Kidney (tissue), 14 donors: ENCODE results near the gene LIPC. TPM values are rescaled to one million over a fixed set of nuclear protein-coding genes. Genes with fewer than 3 reads are reported as not detected.

Source experiments
- DNase-seq, 5 donors: peaks; one replicate each; pipeline ENCODE4 v3.0.0-alpha.2; 2013 to 2020
- FAIRE-seq: peaks from 2 replicates; lab custom pipeline; 2012; peaks lifted over from hg19 to GRCh38; lab: Jason Lieb, UNC
- H3K27ac ChIP-seq, 2 donors: one replicate each; pipeline ENCODE4 v1.7.0; 2013; ENCODE audit warnings: low read depth in 2 of 2, low read length in 2 of 2, inconsistent platforms in 1 of 2
- H3K27me3 ChIP-seq: one replicate; pipeline ENCODE4 v1.7.1; 2013; ENCODE audit warnings: low read length, inconsistent platforms; ENCODE audit not compliant: control insufficient read depth, insufficient read depth
- H3K36me3 ChIP-seq, 3 donors: one replicate each; pipeline versions ENCODE4 v1.7.0 to v1.7.1; 2013; ENCODE audit warnings: low read length in 3 of 3, control low read depth in 1 of 3, inconsistent platforms in 1 of 3; ENCODE audit not compliant: insufficient read depth in 3 of 3, control insufficient read depth in 2 of 3
- H3K4me1 ChIP-seq, 3 donors: one replicate each; pipeline versions ENCODE4 v1.7.0 to v1.7.1; 2013; ENCODE audit warnings: low read length in 3 of 3, inconsistent platforms in 1 of 3, low read depth in 1 of 3; ENCODE audit not compliant: control insufficient read depth in 2 of 3, insufficient read depth in 2 of 3
- H3K4me3 ChIP-seq, 3 donors: one replicate each; pipeline versions ENCODE4 v1.7.0 to v1.8.1; 2013; ENCODE audit warnings: low read length in 3 of 3, control low read depth in 1 of 3, inconsistent platforms in 1 of 3
- H3K9ac ChIP-seq, 3 donors: one replicate each; pipeline versions ENCODE4 v1.7.0 to v1.7.1; 2013; ENCODE audit warnings: low read length in 3 of 3, control low read depth in 1 of 3, inconsistent platforms in 1 of 3
- H3K9me3 ChIP-seq, 3 donors: one replicate each; pipeline versions ENCODE4 v1.7.0 to v1.7.1; 2013; ENCODE audit warnings: low read length in 3 of 3, control low read depth in 1 of 3, inconsistent platforms in 1 of 3; ENCODE audit not compliant: control insufficient read depth in 2 of 3, insufficient read depth in 1 of 3
- CTCF ChIP-seq: IDR thresholded peaks from 3 replicates; pipeline ENCODE4 v1.5.1; 2012; ENCODE audit warnings: mild to moderate bottlenecking, moderate library complexity, borderline replicate concordance; ENCODE audit not compliant: insufficient read depth; ENCODE audit errors: extremely low read depth
- intact Hi-C: fragments of 100-400 bp; cut with DNase I; formaldehyde crosslinking; loops from one replicate; pipeline ENCODE4 v1.11.1; 2022
- polyA plus RNA-seq: library from polyadenylated mRNA; stranded (reverse); fragments of 350-450 nt; fragmentation: Illumina TruSeq; extraction: RNeasy Lipid Tissue Mini Kit (QIAGEN cat#74804); gene quantifications from one replicate; pipeline ENCODE4 v1.2.3, GENCODE V29; 2014; ENCODE audit warnings: low read depth, low replicate concordance; ENCODE audit not compliant: insufficient read depth
- total RNA-seq: library from RNA; stranded (reverse); fragmentation: NEBNext Ultra II Directional; extraction: Animal tissue kit (Norgen Biotek cat#: 25700); gene quantifications from one replicate; pipeline ENCODE4 v1.2.1, GENCODE V29; 2021
- donor health status: control.
- donor health status: control.
- donor health status: control.
- donor health status: control.
- donor health status: control.
- donor health status: DM: yes; HTN: yes; CAD: no.
- donor health status: Normal renal cell carcinoma (clear cell type).

LIPC gene
- total and polyA plus RNA-seq, 2 donors from 2014 or later: 9.9 to 21.6 TPM

DNA sequence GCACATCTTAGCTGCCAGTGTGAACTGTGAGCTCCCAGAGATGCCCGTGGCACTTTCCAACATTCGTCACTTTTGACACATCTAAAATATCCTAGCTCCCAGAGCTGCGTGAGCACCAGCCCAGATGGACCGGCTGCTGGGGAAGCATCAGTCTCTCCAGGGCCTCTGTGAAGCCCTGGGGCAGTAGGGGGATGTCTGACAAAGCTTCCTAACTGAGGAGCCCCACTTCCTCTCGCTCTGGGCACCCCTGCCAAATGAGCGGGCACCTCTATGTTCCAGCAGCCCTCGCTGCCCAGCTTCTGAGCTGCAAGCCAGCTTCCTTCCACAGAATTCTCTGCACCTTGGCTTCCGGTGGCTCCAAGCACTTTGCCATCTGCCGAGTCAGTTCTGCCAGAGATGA, 91.1 kb downstream of the LIPC start:
- Histone ChIP-seq H3K27me3 (no peaks in the 10 kb centered on the region), H3K9me3 (no peaks in the 10 kb centered on the region), H3K4me1 (peaks cover 5 to 20% (median 5%) of the 10 kb centered on the region in 3 donors), H3K27ac (peak overlapping the region; percentile 29 to 44), H3K36me3 (no peaks in the 10 kb centered on the region), H3K9ac (no peak overlapping the region), H3K4me3 (no peak overlapping the region)
- intact Hi-C loops: no loop called here
- DNase-seq (no peak), FAIRE-seq (no peak)
- TF ChIP-seq CTCF: no peak

- H3K4me1 ChIP-seq: peaks cover 5 to 20% (median 9%) of the 10 kb centered on the region in 3 donors
- no peak overlapping the region for H3K4me3 ChIP-seq
- no peak for TF ChIP-seq CTCF
- H3K9ac ChIP-seq: no peak overlapping the region
- intact Hi-C loops: no loop called here
- DNase-seq: no peak
- H3K27me3 ChIP-seq: no peaks in the 10 kb centered on the region
- no peaks in the 10 kb centered on the region for H3K36me3 ChIP-seq
- H3K27ac ChIP-seq: no peak overlapping the region
- FAIRE-seq: no peak
- H3K9me3 ChIP-seq: no peaks in the 10 kb centered on the region
Measured at GRCh38 chr15:58523634-58524033, 91.8 kb downstream of the LIPC start.

DNA sequence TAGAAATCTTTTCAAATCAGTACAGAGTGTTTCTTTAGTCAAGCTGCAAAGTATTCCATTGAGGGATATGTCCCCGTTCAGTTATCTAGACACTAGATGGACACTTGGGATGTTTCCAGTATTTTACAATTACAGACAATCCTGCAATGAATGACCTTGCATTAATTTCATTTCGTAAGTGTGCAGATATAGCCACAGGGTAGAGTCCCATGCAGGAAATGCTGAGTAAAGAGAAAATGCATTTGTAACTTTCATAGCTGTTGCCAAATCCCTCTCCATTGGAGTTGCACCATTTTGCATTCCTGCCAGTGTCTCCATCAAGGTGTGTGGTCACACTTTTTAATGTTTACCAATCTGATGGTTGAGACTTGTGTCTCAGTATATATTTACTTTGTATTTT, 92.5 kb downstream of the LIPC start:
- no peak for DNase-seq

More for the DNA sequence above, 92.5 kb downstream of the LIPC start:
- peaks cover 5 to 25% (median 15%) of the 10 kb centered on the region in 3 donors for H3K4me1 ChIP-seq
- H3K36me3 ChIP-seq: no peaks in the 10 kb centered on the region
- intact Hi-C loops: no loop called here
- TF ChIP-seq CTCF: no peak
- no peak overlapping the region for H3K4me3 ChIP-seq
- H3K27me3 ChIP-seq: no peaks in the 10 kb centered on the region
- no peak for FAIRE-seq
- no peak overlapping the region for H3K9ac ChIP-seq
- no peak overlapping the region for H3K27ac ChIP-seq
- H3K9me3 ChIP-seq: no peaks in the 10 kb centered on the region
